RWPE2 (cell line): ENCODE measurements around the gene BRME1.

Experiments
- ATAC-seq: fragments of 200-7000 bp; cut with Tn5 transposase; 3 replicates; pipeline ENCODE4 v1.9.1; 2021; ENCODE audit warnings: low read depth
- DNase-seq: peaks from one replicate; pipeline ENCODE4 v3.0.0-alpha.2; 2020; ENCODE audit warnings: low spot score
- H3K27ac ChIP-seq: fragments of 450-650 bp; 2 replicates; pipeline ENCODE4 v1.5.1; 2017; ENCODE audit warnings: mild to moderate bottlenecking; ENCODE audit not compliant: poor library complexity, severe bottlenecking
- H3K27me3 ChIP-seq: fragments of 250-450 bp; sonication (Bioruptor Pico); 2 replicates; pipeline ENCODE4 v1.5.1; 2021; ENCODE audit warnings: mild to moderate bottlenecking, moderate library complexity; ENCODE audit not compliant: insufficient read depth, poor library complexity, severe bottlenecking
- H3K36me3 ChIP-seq: fragments of 250-450 bp; sonication (Bioruptor Pico); 2 replicates; pipeline ENCODE4 v1.5.1; 2020; ENCODE audit warnings: low read depth, mild to moderate bottlenecking, moderate library complexity
- H3K4me1 ChIP-seq: fragments of 250-450 bp; sonication (Bioruptor Pico); 2 replicates; pipeline ENCODE4 v1.5.1; 2021; ENCODE audit warnings: mild to moderate bottlenecking, moderate library complexity; ENCODE audit not compliant: insufficient read depth, poor library complexity, severe bottlenecking
- H3K4me3 ChIP-seq: fragments of 250-450 bp; sonication (Bioruptor Pico); 2 replicates; pipeline ENCODE4 v1.5.1; 2021; ENCODE audit warnings: mild to moderate bottlenecking, moderate library complexity; ENCODE audit not compliant: severe bottlenecking
- H3K9me3 ChIP-seq: fragments of 250-450 bp; sonication (Bioruptor Pico); 2 replicates; pipeline ENCODE4 v1.5.1; 2021; ENCODE audit warnings: mild to moderate bottlenecking, moderate library complexity; ENCODE audit not compliant: severe bottlenecking
- TF ChIP-seq, protein P1 (sequence below): fragments of 450-650 bp; IDR thresholded peaks from one replicate; pipeline ENCODE4 v1.5.1; 2017; ENCODE audit warnings: mild to moderate bottlenecking, moderate library complexity; ENCODE audit not compliant: poor library complexity, severe bottlenecking

Gene BRME1

DNA sequence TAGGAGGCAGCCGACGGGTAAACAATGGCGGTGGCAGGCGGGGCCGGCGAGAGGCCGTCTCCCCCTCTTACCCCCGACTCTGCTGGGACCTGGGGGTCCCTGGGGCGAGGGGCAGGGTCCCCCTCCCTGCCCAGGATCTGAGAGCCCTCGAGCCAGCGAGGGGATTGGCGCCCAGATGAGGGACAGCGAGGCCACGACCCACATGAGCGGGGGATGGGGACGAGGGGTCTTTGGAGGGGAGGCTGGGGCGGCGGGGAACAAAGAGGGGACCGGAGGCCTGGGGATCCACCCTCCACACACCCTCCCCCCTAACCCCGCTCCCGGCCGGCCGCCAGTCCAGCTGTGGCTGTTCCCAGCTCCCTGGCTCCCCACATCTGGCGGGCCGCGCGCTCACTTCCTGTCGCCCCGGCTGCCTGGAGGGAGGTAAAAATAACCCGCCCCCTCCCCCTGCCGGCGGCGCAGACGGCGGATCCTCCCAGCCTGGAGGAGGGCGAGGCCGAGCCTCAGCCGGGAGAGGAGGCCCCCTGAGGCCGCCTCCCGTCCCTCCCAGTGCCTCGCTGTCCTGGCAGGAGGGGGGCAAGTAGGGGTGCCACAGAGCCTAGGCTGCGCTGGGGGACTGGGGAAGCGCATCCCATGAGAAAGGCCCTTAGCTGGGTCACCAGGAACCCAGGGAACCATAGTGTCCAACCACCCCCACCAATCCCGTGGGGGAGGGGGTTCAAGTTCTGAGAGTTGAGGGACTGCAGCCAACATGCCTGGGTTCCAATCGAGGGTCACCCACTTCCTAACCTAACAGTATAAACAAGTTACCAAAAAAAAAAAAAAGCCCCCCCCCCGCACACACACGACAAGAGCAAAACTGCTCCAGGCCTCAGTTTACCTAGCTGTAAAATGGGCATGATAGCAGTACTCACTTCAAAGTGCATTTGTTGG lies 58.2 kb downstream of the BRME1 start:
- H3K4me3 ChIP-seq, result peak overlapping the region; percentile 35
- TF ChIP-seq, protein P1, sequence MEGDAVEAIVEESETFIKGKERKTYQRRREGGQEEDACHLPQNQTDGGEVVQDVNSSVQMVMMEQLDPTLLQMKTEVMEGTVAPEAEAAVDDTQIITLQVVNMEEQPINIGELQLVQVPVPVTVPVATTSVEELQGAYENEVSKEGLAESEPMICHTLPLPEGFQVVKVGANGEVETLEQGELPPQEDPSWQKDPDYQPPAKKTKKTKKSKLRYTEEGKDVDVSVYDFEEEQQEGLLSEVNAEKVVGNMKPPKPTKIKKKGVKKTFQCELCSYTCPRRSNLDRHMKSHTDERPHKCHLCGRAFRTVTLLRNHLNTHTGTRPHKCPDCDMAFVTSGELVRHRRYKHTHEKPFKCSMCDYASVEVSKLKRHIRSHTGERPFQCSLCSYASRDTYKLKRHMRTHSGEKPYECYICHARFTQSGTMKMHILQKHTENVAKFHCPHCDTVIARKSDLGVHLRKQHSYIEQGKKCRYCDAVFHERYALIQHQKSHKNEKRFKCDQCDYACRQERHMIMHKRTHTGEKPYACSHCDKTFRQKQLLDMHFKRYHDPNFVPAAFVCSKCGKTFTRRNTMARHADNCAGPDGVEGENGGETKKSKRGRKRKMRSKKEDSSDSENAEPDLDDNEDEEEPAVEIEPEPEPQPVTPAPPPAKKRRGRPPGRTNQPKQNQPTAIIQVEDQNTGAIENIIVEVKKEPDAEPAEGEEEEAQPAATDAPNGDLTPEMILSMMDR, result peak; percentile 0

DNA sequence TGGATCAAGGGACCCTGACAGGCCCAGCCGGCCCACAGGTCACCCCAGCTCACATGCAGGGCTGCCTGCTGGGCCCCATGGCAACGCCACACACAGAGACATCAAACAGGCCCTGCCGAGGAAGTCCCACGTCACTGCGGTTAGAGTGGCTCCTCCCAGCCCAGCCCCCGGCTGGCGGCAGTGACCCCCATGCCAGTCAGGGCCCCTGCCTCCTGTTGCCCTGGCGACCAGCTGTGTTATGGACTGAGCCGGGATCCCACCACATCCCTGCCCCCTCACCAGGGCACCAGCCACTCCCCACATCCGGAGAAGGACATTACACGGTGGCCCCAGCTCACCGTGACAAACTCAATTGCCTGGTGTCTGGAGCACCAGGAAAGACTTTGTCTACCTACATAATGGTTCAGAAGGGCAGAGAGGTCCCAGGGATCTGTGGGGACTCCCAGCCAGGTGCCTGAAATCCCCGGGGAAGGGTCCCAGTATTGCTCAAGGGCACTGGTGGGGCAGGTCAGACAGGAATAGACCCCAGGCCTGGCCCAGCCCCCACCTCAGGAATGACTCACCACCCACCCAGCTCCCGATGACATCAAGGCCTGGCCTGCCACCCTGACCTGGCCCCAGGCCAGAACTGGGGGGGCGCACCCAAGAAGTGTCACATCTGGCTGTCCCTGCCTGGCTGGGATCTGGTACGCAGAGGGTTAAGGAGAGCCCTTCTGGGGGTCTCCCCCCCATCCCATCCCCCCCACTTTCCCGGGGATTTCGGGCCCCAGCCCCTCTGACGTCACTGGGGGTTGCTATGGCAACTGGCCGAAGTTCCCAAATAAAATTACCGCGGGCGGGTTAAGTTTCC lies 59.1 kb downstream of the BRME1 start:
- DNase-seq (no peak), ATAC-seq (peak; percentile 10)
- peaks cover 40% of the 10 kb centered on the region for H3K4me1 ChIP-seq

More for the DNA sequence above, 58.2 kb downstream of the BRME1 start:
- H3K36me3 ChIP-seq, result no peaks in the 10 kb centered on the region
- peak; percentile 95 for DNase-seq
- peak; percentile 37 for ATAC-seq
- H3K9me3 ChIP-seq, result no peaks in the 10 kb centered on the region
- H3K27me3 ChIP-seq, result no peaks in the 10 kb centered on the region
- peaks cover 49% of the 10 kb centered on the region for H3K4me1 ChIP-seq
- H3K27ac ChIP-seq, result peak overlapping the region; percentile 98

DNA sequence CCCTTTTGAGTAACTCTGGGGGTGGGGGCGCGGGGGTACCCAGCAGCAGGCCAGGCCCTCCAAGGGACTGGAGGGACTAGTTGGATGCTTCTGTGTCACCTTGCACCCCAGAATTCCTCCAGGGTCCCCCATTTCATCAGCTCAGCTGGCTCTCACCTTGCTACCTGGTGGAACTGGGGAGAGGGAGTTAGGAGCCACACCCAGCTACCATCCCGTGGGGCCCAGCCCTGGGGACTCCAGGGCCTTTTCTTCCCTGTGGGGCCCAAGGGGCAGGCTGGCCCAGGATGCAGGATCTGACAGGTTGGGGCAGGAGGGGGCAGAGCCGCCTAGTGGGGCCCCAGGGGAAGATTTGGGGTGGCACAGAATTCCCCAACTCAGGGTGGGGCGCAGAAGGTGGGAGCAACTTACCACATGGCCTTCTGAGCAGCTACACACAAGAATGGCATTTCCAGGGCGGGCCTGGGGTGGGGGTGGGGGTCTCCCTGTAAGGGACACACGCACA lies 61.7 kb downstream of the BRME1 start:
- no peaks in the 10 kb centered on the region for H3K9me3 ChIP-seq
- peak overlapping the region; percentile 98 for H3K27ac ChIP-seq
- TF ChIP-seq, protein P1, result peak; percentile 23
- no peaks in the 10 kb centered on the region for H3K27me3 ChIP-seq
- peaks cover 28% of the 10 kb centered on the region for H3K36me3 ChIP-seq
- peak overlapping the region; percentile 88 for H3K4me3 ChIP-seq
- peaks cover 25% of the 10 kb centered on the region for H3K4me1 ChIP-seq
- peak; percentile 22 for ATAC-seq
- DNase-seq, result peak; percentile 92

More for the DNA sequence above, 59.1 kb downstream of the BRME1 start:
- Histone ChIP-seq H3K36me3 (peaks cover 2% of the 10 kb centered on the region), H3K27ac (peak overlapping the region; percentile 98), H3K4me3 (peak overlapping the region; percentile 35), H3K27me3 (no peaks in the 10 kb centered on the region), H3K9me3 (no peaks in the 10 kb centered on the region)
- TF ChIP-seq, protein P1, result no peak

DNA sequence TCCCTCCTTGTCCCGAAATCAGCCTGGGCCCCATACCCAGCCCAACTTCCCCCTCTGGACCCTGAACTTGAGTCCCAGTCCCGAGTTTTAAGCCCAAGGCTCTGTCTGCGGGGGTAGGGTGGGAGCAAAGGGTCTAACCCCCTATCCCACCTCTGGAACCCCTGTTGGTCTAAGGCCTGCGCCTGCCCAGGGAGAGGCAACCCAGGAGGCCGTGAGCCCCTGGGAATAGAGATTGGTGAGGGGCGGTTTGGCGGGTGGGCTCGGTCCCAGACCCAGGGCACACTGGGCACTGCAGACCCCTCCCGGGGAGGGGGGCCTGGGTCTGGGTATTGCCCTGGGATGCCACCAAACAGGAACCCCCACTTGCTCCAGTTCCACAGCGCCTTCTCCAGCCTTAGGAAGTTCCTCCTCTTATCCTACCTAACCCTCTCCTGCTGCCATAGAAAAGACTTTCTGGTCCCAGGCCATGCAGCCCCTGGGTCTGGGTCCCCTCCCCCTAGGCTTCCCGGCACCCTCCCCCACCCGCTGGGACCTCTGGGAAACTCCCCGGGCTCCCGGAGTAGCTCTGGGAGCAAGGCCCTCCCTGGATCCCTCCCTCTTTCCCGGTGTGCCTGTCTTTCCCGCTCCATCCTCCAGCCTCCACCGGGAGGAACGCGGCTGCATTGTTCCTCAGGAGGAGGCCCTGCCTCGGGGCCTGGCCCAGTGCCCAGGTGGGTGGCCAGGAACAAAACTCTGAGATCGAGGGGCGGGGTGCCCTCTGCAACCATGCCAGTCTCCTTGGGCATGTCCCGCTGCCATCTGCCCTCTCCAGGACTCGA lies 62.6 kb downstream of the BRME1 start:
- Histone ChIP-seq H3K27ac (peak overlapping the region; percentile 98), H3K36me3 (peaks cover 37% of the 10 kb centered on the region), H3K27me3 (no peaks in the 10 kb centered on the region), H3K9me3 (no peaks in the 10 kb centered on the region), H3K4me3 (peak overlapping the region; percentile 88), H3K4me1 (peaks cover 31% of the 10 kb centered on the region)
- ATAC-seq (peak; percentile 34), DNase-seq (peak; percentile 95)
- TF ChIP-seq, protein P1, result no peak
